GM21360 (cell line): Measurements from ENCODE around the gene NGB.
"Not testable (repeated sequence)": the region's sequence is repeated elsewhere in the genome, so short reads cannot be mapped to it uniquely, and the experiment has no call there.

Experiments
- ATAC-seq: cut with Tn5 transposase; IDR thresholded peaks from one replicate; pipeline ENCODE4 v1.9.1; 2021; ENCODE audit warnings: mild to moderate bottlenecking, moderate library complexity; ENCODE audit not compliant: unreplicated experiment

NGB gene

GRCh38 chr14:77296906-77297305 lies 25.9 kb upstream of the NGB start:
- no peak for ATAC-seq

GRCh38 chr14:77296155-77296554 lies 25.1 kb upstream of the NGB start:
- ATAC-seq: no peak

- no peak for ATAC-seq
These were observed 19.7 kb upstream of the NGB start for GRCh38 chr14:77290705-77291104.

- ATAC-seq: no peak
These were observed 15.6 kb upstream of the NGB start for GRCh38 chr14:77286576-77286975.

- ATAC-seq: no peak
These were observed 13.5 kb upstream of the NGB start for GRCh38 chr14:77284466-77284865.

GRCh38 chr14:77284066-77284465 lies 13.1 kb upstream of the NGB start:
- ATAC-seq: no peak

- no peak for ATAC-seq
These were observed 10.9 kb upstream of the NGB start for GRCh38 chr14:77281852-77282410.

- ATAC-seq: not testable (repeated sequence)
These were observed 9.9 kb upstream of the NGB start for GRCh38 chr14:77280921-77281320.

GRCh38 chr14:77279719-77280118 lies 8.7 kb upstream of the NGB start:
- no peak for ATAC-seq

- no peak for ATAC-seq
These were observed 7.6 kb upstream of the NGB start for GRCh38 chr14:77278461-77279230.

GRCh38 chr14:77276959-77277358 lies 6.0 kb upstream of the NGB start:
- no peak for ATAC-seq

GRCh38 chr14:77276295-77276935 lies 5.4 kb upstream of the NGB start:
- no peak for ATAC-seq

- ATAC-seq: no peak
These were observed 4.6 kb upstream of the NGB start for GRCh38 chr14:77275601-77276017.

- no peak for ATAC-seq
These were observed 4.1 kb upstream of the NGB start for GRCh38 chr14:77275041-77275580.

GRCh38 chr14:77273796-77274195 lies 2.8 kb upstream of the NGB start:
- ATAC-seq: no peak

- ATAC-seq: no peak
These were observed 1.3 kb upstream of the NGB start for GRCh38 chr14:77272261-77272660.

GRCh38 chr14:77270361-77271112 lies 469 bp downstream of the NGB start:
- no peak for ATAC-seq

GRCh38 chr14:77268989-77269600 lies 1.9 kb downstream of the NGB start:
- ATAC-seq: no peak

GRCh38 chr14:77267937-77268699 lies 2.9 kb downstream of the NGB start:
- no peak for ATAC-seq

GRCh38 chr14:77266336-77266735 lies 4.7 kb downstream of the NGB start:
- ATAC-seq: no peak
